NCI-H1417 treated with DMSO at 0.1 percent for 48 hours (cell line): ENCODE results near the gene IAH1.

Experiments
- DNase-seq: peaks from one replicate; lab custom pipeline; 2025; lab: John Stamatoyannopoulos, UW

The IAH1 gene, protein sequence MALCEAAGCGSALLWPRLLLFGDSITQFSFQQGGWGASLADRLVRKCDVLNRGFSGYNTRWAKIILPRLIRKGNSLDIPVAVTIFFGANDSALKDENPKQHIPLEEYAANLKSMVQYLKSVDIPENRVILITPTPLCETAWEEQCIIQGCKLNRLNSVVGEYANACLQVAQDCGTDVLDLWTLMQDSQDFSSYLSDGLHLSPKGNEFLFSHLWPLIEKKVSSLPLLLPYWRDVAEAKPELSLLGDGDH

DNA sequence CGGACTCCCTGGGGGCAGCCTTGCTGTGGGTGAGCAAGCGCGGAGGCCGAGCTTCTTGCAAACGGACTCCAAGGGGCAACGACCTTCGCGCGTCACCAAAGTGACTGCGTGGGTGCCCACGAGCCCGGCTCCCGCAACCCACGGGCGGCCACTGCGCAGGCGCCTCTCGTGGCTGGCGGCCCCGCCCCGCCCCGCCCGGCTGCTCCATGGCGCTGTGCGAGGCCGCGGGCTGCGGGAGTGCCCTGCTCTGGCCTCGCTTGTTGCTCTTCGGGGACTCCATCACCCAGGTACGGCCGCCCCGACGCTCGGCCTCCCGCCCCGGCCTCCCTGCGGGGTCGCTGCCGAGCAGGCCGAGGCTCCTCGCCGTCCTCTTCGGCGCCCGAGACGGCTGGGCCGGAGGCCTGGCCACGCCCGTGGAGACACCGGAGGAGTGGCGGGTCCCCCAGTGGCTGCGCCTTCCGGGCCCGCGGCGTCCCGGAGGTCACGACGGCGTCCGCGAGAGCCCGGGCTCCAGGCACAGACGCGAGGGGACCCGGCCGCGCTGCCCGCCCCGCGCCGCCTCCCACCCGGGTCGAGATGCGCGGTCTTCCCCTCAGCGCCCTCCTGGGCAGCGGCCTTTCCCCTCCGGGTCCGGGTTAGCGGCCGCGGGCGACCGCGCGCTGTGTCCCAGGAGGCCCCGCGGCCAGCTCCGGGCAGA, at the start of gene IAH1:
Gene IAH1, plus strand, starts transcription at position 191 of the 697 bp plus-strand sequence. Its CDS starts 16 bp downstream, at position 207.
- no peak for DNase-seq

DNA sequence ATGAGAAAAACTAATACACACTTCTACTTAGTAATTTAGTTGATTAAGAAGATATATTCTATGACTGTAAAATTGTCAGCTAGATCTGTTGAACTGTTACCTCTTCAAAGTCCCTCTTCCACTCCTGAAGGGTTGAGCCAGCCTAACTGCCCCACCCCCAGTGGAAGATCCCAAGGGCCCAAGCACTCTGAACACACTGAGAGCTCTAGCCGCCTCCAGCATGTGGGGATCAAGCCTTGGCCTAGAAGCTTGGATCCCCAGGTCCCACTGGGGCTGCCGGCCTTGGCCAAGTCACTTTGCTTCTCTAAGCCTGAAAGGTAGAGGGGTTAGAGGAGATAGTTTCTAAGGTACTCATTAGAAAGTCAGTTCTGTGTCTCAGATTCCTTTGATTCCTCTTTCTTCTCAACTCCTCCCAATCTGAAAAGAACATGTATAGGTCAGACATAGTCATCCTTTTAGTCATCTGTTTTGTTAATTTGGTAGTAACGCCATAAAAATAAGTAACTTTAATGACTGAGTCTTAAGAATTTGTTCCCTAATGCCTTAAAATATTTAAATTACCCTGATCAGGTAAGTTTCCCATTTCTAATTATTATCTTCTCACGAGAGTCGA, 45.3 kb upstream of the IAH1 start:
- DNase-seq: no peak

DNA sequence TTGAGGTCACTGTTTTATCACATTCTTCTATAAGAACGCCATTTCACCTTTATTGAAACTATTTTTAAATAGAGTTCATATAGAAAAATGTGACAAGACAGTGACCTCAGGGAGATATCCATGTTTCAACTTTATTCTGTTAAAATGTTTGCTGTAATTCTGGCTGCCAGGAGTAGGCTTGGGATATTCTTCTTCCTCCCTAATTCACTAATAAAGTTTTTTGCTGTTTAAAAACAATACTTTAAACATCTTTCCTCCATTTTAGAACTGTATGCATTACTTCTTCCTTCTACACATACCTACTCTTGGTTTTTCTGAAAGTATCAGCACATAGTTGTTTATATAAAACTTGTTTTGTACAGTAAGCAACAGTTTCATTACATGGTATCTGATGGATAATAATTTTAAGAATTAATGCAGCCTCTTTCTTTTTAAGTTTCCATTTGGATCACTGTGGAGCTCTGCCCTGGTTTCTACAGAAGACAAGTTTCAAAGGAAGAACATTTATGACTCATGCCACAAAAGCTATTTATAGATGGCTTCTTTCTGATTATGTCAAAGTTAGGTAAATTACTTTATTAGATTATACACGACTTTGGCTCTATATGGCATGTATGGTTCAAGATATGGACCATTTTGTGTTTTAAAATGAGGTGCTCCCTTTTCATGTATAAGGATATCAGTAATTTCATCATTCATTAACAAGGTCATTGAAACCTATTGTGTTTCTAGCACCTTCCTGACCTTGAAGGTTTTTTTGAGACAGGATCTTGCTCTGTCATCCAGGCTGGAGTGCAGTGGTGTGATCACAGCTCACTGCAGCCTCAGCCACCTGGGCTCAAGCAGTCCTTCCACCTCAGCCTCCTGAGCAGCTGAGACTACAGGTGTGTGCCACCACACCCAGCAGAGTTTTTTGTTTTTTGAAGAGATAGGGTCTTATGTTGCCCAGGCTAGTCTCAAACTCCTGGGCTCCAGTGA, 43.7 kb upstream of the IAH1 start:
- DNase-seq: no peak

DNA sequence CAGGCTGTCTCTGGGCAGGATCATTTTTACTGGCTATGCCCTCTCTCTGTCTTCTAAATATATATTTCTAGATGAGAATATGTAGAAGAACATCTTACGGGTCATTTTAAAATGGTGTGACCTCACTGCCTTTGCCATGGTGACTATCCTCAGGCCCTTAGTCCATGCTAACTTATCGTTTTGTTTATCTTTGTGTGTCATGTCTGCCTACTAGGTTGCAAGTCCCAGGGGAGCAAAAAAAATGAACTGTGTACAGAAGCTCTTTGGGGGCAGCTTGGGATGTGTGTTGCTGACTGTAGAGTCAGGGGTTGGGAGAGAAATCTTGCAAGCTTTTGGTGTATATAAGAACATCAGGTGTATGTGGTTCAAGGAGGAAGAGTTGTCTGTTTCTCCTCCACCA, 39.9 kb upstream of the IAH1 start:
- DNase-seq: no peak

DNA sequence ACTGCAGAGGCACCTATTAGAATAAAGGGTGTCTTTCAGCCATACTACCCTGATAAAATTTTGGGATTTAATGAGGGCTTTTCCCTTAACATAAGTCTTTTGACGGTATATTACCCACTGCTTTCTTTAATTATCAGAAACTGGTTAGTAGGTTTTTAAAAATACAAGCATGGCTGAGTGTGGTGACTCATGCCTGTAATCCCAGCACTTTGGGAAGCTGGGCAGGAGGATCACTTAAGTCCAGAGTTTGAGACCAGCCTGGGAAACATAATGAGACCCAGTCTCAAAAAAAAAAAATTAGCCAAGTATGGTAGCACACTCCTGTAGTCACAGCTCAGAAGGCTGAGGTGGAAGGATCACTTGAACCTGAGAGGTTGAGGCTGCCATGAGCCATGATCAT, 34.8 kb upstream of the IAH1 start:
- no peak for DNase-seq

DNA sequence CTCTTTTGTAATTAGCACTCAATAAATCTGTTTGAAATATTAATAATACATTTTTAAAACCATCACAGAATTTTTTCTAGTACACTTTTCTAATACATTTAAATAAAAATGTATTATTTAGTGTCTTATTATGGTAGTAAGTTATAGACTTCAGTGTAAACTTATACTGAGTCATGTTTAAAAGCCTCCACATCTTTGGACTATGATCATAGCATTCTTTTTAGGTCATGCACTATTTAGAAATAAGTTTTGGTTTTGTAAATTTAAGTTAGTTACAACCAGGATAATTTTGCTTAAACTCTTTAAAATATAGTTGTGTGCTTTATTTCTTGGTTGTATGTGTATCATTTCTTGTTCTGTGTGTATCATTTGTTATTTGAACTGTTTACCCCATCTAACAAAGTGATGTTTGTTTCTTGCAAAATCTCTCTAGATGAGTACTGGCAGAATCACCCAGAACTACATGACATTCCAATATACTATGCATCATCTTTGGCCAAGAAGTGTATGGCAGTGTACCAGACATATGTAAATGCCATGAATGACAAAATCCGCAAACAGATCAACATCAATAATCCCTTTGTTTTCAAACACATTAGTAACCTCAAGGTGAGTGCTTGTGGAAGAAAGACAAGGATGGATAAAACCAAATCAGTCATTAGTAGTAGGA, 34.2 kb upstream of the IAH1 start:
- no peak for DNase-seq

DNA sequence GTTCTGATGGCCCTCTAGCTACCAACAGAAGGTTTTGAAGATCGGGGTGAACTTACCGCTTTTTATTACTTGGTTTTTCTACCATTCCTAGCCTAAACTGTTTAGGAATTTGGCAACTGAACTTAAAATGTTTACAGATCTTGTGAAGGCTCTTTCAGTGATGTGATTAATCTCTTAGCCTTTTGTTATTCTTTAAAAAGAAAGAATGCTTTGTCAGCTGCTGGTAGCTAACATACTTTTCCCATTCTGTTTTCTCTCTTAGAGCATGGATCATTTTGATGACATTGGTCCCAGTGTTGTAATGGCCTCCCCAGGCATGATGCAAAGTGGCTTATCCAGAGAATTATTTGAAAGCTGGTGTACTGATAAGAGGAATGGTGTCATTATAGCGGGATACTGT, 32.8 kb upstream of the IAH1 start:
- no peak for DNase-seq

DNA sequence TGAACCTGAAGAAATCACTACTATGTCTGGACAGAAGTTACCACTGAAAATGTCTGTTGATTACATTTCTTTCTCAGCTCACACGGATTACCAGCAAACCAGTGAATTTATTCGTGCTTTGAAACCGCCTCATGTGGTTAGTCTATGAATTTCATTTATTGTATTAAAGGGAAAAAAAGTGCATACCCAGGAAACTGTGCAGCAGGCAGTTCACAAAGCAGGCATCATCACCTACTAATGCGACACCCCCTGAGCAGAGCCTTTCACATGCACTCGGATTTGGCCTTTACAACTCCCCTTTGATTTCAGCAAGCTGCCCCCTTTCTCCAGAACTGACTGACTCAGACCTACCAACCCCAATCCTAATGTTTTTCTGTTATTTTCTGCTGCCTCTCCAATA, 30.8 kb upstream of the IAH1 start:
- DNase-seq: no peak

DNA sequence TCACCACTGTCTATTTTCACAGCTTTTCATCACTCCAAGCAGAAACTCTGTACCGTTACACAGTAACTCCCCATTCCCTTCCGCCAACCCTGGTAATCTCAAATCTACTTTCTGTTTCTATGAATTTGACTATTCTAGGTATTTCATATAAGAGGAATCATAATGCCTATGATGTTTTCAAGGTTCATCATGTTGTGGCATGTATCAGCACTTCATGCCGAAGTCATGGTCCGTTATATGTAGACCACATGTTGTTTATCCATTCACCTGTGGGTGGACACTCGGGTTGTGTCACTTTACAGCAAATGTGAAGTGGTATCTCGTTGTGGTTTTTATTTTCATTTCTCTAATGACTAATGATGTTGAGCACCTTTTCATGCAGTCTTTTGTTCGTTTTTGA, 29.3 kb upstream of the IAH1 start:
- no peak for DNase-seq

DNA sequence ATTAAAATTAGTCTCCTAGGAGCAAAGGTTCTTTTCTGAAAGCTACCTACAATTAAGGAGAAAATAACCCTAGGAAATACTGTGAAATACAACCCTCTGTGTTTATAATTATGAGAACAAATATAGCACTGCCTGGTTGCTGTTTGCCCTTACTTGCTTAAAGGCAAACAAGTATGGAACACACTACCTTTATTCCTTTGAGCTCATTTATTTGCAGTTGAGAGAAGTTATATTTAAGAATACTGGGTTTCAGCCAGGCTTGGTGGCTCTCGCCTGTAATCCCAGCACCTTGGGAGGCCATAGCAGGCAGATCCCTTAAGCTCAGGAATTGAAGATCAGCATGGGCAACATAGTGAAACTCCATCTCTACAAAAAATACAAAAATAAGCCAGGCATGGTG, 23.1 kb upstream of the IAH1 start:
- no peak for DNase-seq

DNA sequence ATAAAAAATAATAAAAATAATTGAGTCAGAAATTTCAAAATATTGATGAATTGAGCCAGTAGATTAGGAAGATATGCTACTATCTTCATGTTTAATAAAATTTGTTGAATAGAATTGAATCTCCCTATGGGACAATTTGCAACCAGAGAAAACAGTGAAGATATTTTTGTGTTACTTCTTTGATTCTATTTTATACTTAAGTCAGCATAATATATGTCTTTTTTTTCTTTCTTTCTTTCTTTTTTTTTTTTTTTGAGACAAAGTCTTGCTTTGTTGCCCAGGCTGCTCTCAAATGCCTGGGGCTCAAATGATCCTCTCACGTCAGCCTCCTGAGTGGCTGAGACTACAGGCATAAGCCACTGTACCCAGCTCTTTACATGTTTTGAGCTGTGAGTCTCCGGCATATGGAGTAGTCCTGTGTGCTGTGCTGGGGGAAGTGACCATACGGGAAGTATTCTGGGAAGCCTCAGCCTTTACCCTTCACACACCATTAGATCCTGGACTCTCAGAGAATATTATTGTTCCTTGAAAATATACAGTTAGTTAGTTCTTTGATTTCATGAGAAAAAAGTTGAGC, 13.8 kb upstream of the IAH1 start:
- no peak for DNase-seq

DNA sequence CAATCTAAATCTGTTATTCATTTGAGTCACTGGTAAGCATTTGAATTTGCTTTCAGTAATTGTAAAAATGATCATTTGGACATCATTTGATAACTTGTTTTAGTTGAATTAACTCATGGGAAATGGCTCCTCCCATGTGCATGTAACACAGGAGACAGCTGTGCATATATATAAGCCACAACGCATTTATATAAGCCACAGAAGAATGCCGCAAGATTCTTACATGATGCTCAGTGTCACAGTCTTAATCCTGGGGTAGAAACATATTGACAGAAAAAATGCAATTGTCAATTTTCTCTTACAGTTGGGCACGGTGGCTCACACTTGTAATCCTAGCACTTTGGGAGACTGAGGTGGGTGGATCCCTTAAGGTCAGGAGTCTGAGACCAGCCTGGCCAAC, 13.3 kb upstream of the IAH1 start:
- no peak for DNase-seq

DNA sequence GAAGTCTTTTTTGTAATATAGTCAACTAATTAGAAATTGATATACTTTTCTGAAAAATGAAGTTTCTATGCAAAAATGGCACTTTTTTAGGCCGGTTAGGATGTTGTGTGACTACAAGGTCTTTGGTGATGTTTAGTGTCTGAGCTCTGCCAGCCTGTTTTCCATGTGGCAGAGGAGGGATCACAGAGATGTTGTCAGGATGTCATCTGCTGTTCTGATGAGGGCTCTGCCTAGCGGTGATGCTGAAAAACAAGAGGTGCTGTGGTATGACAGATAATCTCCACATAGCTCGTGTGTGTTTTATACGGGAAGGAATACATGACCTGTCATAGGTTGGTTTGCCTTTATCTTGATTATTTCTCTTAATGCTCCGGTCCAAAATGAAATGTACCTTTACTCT, 12.0 kb upstream of the IAH1 start:
- no peak for DNase-seq

DNA sequence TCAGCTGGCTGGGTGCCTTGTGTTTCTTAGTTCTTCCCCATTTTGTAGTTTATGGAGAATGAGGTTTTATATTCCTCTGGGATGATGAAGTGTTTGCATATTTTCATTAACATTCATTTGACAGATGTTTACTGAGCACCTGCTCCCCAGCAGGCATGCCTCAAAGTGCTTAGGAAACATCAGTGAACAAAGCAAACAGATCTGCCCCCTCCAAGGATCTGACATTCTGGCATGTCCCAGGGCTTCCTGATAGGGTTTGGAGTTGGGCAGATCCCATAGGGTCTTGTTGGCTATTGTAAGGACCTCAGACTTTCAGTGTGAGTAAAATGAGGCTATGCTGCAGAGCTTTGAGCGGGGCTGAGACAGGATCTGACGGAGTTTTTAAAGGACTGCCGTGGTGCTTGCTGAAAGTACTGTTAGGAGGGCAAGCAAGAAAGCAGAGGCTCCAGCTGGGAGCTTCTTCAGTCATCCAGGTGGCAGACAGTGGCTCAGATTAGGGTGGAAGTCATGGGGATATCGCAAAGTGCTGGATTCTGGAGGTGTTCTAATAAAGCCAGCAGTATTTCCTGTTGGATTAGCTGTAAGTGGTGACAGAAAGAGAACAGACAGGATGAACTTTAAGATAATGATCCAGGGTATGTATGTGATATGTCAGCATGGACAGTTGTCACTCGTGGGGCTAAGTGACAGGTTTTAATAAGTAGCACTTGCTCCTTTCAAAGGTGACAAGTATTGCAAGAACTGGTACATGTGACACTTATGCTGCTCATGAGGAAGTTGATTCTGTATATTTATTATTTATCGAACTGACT, 11.3 kb upstream of the IAH1 start:
- no peak for DNase-seq

DNA sequence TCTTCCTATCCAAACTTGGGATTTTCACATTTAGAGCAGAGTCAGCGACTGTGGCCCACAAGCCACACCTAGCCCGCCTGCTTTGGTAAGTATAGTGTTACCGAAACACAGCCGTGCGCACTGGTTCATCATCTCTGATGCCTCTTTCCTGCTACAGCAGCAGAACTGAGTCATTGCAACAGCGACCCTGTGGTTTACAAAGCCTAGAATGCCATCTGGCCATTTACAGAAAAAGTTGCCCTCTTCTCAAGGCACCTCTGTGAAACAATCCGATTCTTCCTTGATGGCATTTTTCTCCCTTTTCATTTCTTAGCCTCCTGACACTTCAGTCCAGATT, 10.7 kb upstream of the IAH1 start:
- no peak for DNase-seq

DNA sequence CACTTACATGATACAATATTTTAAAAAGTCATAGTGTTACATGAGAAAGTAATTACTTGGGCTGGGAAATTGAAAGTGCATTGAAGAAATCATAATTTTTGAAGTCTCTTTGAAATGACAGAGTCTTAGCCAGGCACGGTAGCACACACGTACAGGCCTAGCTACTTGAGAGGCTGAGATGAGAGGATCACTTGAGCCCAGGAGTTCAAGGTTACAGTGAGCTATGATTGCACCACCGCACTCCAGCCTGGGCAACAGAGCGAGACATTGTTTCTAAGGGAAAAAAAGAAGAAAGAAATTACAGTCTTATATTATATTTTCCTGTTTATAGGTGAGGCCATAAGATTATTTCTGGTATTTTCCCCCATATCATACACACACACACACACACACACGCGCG, 9.2 kb upstream of the IAH1 start:
- no peak for DNase-seq

DNA sequence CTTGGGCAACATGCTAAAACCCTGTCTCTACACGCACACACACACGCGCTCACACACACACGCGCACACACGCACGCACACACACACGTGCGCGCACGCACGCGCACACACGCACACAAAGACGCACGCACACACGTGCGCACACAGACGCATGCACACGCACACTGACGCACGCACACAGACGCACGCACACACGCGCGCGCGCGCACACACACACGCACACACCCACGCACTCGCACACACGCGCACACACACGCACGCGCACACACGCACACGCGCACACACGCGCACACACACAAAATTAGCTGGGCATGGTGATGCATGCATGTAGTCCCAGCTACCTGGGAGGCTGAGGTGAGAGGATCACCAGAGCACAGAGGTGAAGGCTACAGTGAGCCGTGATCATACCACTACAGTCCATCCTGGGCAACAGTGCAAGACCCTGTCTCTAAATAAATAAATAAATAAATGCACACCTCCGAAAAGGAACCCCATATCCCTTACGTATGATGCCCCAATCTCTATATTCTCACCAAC, 8.1 kb upstream of the IAH1 start:
- no peak for DNase-seq

DNA sequence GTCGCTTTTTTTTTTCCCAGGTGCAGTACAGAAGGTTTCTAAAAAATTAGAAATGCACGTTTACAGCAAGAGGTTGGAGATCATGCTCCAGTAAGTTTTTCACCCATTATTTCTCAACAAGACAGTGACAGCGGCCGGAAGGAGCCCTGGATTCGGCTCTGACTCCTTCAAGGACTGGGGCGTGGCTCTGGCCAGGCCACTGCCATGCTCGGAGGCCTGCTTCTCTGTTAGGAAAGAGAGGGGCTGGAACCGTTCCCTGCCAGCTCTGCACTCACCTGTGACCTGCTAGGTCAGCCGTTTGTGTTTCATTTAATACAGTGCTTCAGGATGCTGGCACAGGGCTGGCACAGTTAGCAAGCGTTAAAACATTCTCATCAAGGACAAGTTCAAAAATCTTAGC, 6.7 kb upstream of the IAH1 start:
- DNase-seq: no peak

DNA sequence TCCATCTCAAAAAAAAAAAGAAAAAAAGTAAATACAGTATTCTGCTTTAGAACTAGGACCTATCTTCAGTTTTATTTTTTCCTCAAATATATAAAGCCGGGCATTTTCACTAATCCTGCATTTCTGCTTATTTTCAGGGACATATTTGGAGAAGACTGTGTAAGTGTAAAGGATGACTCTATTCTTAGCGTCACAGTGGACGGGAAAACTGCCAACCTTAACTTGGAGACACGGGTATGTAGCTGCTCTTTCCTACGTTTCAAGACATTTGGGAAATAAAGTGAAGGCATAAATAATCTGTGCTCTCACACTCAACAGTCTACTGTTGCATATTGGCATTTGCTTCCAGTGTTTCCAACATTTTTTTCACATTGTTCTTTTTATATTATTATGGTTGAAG, 3.1 kb upstream of the IAH1 start:
- DNase-seq: no peak

DNA sequence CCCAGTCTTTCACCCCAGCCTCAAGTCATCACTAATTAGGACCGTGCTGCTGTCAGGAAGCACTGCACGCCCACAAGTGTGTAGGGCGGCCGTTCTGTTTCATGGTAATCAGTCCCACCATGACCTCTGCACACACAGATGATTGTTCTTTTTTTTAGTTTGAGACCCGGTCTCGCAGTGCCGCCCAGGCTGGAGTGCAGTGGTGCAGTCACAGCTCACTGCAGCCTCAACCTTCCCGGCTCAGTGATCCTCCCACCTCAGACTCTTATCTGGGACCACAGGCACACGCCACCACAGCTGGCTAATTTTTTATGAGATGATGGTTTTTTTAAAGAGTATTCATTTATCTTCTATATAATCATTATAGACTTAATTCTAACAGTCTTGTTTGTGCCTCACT, 1.8 kb upstream of the IAH1 start:
- DNase-seq: no peak
